OCI-LY1 (cell line): ENCODE data around the gene FBP2.

ENCODE experiments used
- H2AFZ ChIP-seq: fragments of 200-600 bp; sonication (generic), shearing (Covaris generic); 2 replicates; pipeline ENCODE4 v1.6.0; 2014; ENCODE audit warnings: antibody characterized with exemption, mild to moderate bottlenecking, low read length
- H3F3A ChIP-seq: fragments of 200-600 bp; sonication (generic), shearing (Covaris generic); 2 replicates; pipeline ENCODE4 v1.6.0; 2014; ENCODE audit warnings: mild to moderate bottlenecking, antibody characterized with exemption, low read length, moderate library complexity; ENCODE audit not compliant: insufficient read depth
- H3K27ac ChIP-seq: fragments of 200-600 bp; sonication (generic); 2 replicates; pipeline ENCODE4 v1.5.1; 2014; ENCODE audit warnings: low read length, mixed run types, mild to moderate bottlenecking, low read depth; ENCODE audit not compliant: poor library complexity, severe bottlenecking
- H3K27me3 ChIP-seq: fragments of 200-600 bp; sonication (generic); 2 replicates; pipeline ENCODE4 v1.6.0; 2014; ENCODE audit warnings: antibody characterized with exemption, mild to moderate bottlenecking, low read length, moderate library complexity; ENCODE audit not compliant: insufficient read depth
- H3K36me3 ChIP-seq: fragments of 200-600 bp; sonication (generic); 2 replicates; pipeline ENCODE4 v1.6.1; 2014; ENCODE audit warnings: mild to moderate bottlenecking, antibody characterized with exemption, low read length, moderate library complexity, mixed read lengths; ENCODE audit not compliant: insufficient read depth
- H3K4me1 ChIP-seq: fragments of 200-600 bp; sonication (generic); 2 replicates; pipeline ENCODE4 v1.5.1; 2014; ENCODE audit warnings: mild to moderate bottlenecking, low read length, moderate library complexity; ENCODE audit not compliant: insufficient read depth, severe bottlenecking
- H3K4me2 ChIP-seq: fragments of 200-600 bp; sonication (generic), shearing (Covaris generic); 2 replicates; pipeline ENCODE4 v1.6.1; 2014; ENCODE audit warnings: low read length
- H3K4me3 ChIP-seq: fragments of 200-600 bp; sonication (generic); 2 replicates; pipeline ENCODE4 v1.5.1; 2014; ENCODE audit warnings: low read length, low read depth, mild to moderate bottlenecking, mixed read lengths; ENCODE audit not compliant: poor library complexity, severe bottlenecking
- H3K79me2 ChIP-seq: fragments of 200-600 bp; shearing (Covaris generic); 2 replicates; pipeline ENCODE4 v1.6.1; 2016; ENCODE audit warnings: mixed run types, low read length, mixed read lengths; ENCODE audit not compliant: insufficient read depth
- H3K9ac ChIP-seq: fragments of 200-600 bp; sonication (generic), shearing (Covaris generic); 2 replicates; pipeline ENCODE4 v1.6.1; 2014; ENCODE audit warnings: mild to moderate bottlenecking, low read length, mixed read lengths
- H3K9me2 ChIP-seq: fragments of 200-600 bp; sonication (generic), shearing (Covaris generic); 2 replicates; pipeline ENCODE4 v1.6.1; 2014; ENCODE audit warnings: low read depth, mild to moderate bottlenecking, low read length, mixed read lengths
- H3K9me3 ChIP-seq: fragments of 200-600 bp; shearing (Covaris generic); 2 replicates; pipeline ENCODE4 v1.6.1; 2014; ENCODE audit warnings: low read length, mixed read lengths
- H4K20me1 ChIP-seq: fragments of 200-600 bp; sonication (generic), shearing (Covaris generic); 2 replicates; pipeline ENCODE4 v1.6.0; 2016; ENCODE audit warnings: mild to moderate bottlenecking, low read length; ENCODE audit not compliant: insufficient read depth
- EZH2 ChIP-seq: fragments of 200-600 bp; sonication (generic), shearing (Covaris generic); IDR thresholded peaks from 2 replicates; pipeline ENCODE4 v1.8.0; 2017; ENCODE audit warnings: borderline replicate concordance, mixed run types, mild to moderate bottlenecking, antibody characterized with exemption, low read length, moderate library complexity, mixed read lengths
- TF ChIP-seq, protein P1 (sequence below): fragments of 200-600 bp; sonication (generic), shearing (Covaris generic); IDR thresholded peaks from 2 replicates; pipeline ENCODE4 v1.5.1; 2017; ENCODE audit warnings: mild to moderate bottlenecking, antibody characterized with exemption, low read length, moderate library complexity, mixed read lengths

The FBP2 gene

GRCh38 chr9:94533155-94533554, 60.5 kb downstream of the FBP2 start:
- no peaks in the 10 kb centered on the region for H3K79me2 ChIP-seq
- no peak overlapping the region for H2AFZ ChIP-seq
- no peak for TF ChIP-seq EZH2
- TF ChIP-seq, protein P1, sequence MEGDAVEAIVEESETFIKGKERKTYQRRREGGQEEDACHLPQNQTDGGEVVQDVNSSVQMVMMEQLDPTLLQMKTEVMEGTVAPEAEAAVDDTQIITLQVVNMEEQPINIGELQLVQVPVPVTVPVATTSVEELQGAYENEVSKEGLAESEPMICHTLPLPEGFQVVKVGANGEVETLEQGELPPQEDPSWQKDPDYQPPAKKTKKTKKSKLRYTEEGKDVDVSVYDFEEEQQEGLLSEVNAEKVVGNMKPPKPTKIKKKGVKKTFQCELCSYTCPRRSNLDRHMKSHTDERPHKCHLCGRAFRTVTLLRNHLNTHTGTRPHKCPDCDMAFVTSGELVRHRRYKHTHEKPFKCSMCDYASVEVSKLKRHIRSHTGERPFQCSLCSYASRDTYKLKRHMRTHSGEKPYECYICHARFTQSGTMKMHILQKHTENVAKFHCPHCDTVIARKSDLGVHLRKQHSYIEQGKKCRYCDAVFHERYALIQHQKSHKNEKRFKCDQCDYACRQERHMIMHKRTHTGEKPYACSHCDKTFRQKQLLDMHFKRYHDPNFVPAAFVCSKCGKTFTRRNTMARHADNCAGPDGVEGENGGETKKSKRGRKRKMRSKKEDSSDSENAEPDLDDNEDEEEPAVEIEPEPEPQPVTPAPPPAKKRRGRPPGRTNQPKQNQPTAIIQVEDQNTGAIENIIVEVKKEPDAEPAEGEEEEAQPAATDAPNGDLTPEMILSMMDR = no peak
- no peak overlapping the region for H3K4me2 ChIP-seq
- no peaks in the 10 kb centered on the region for H3K4me1 ChIP-seq
- no peaks in the 10 kb centered on the region for H3K27me3 ChIP-seq
- no peaks in the 10 kb centered on the region for H4K20me1 ChIP-seq
- H3K4me3 ChIP-seq = no peak overlapping the region
- H3K9ac ChIP-seq = no peak overlapping the region
- H3K9me3 ChIP-seq = no peaks in the 10 kb centered on the region
- H3K27ac ChIP-seq = no peak overlapping the region
- H3K36me3 ChIP-seq = no peaks in the 10 kb centered on the region
- no peaks in the 10 kb centered on the region for H3F3A ChIP-seq
- H3K9me2 ChIP-seq = no peaks in the 10 kb centered on the region

DNA sequence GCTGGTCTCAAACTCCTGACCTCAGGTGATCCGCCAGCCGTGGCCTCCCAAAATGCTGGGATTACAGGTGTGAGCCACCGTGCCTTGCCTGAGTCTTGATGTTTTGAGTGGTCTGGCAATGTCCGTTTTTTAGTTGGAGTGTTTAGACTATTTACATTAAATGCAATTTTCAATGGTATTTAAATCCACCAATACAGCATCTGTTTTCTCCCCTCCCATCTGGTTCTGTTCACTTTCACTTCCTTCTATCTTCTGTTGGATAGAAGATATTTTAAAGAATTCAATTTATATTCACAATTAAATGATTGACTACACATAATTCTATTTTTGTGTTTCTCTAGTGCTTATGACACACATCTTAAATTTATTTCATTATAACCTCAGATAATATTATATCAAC, 64.7 kb downstream of the FBP2 start:
- Histone ChIP-seq H3K36me3 (no peaks in the 10 kb centered on the region), H3K27ac (no peak overlapping the region), H3K9me2 (no peaks in the 10 kb centered on the region), H3F3A (no peaks in the 10 kb centered on the region), H3K27me3 (no peaks in the 10 kb centered on the region), H3K79me2 (no peaks in the 10 kb centered on the region), H3K4me1 (no peaks in the 10 kb centered on the region), H2AFZ (no peak overlapping the region), H4K20me1 (no peaks in the 10 kb centered on the region), H3K9ac (no peak overlapping the region), H3K4me3 (no peak overlapping the region), H3K9me3 (no peaks in the 10 kb centered on the region), H3K4me2 (no peak overlapping the region)
- TF ChIP-seq, protein P1 = no peak
- no peak for TF ChIP-seq EZH2

DNA sequence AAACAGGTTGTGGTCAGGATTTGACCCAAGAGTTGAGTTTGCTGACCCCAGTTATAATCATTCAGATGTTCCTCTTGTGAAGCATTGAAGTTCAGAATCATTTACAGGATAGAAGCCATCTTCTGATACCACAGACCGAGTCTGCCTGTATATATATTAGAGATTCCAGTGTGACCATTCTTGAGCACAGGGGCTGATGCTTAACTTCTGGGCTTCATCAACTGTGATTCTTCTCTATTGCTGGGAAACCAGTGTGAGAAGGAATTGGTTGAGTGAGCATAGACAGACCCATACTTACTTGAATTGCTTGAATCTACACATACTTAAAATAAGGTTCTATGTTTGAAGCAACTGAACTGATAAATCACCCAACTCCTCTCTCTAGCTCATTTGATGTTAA, 66.7 kb downstream of the FBP2 start:
- no peak overlapping the region for H3K4me3 ChIP-seq
- no peaks in the 10 kb centered on the region for H4K20me1 ChIP-seq
- no peaks in the 10 kb centered on the region for H3K4me1 ChIP-seq
- H3K9ac ChIP-seq = no peak overlapping the region
- H3K79me2 ChIP-seq = no peaks in the 10 kb centered on the region
- no peaks in the 10 kb centered on the region for H3K9me2 ChIP-seq
- no peaks in the 10 kb centered on the region for H3K36me3 ChIP-seq
- H3K27me3 ChIP-seq = no peaks in the 10 kb centered on the region
- no peak overlapping the region for H2AFZ ChIP-seq
- no peak overlapping the region for H3K4me2 ChIP-seq
- no peaks in the 10 kb centered on the region for H3K9me3 ChIP-seq
- no peaks in the 10 kb centered on the region for H3F3A ChIP-seq
- H3K27ac ChIP-seq = no peak overlapping the region
- TF ChIP-seq, protein P1 = no peak
- TF ChIP-seq EZH2 = no peak
